Astrocyte of the spinal cord (primary cell): ENCODE data around the gene ITPKB.

ENCODE experiments used
- DNase-seq: peaks from one replicate; pipeline ENCODE4 v3.0.0; 2011; ENCODE audit warnings: low read depth, low spot score
- H3K4me3 ChIP-seq: 2 replicates; pipeline ENCODE4 v1.5.1; 2011; ENCODE audit warnings: low read depth, mild to moderate bottlenecking, low read length, moderate library complexity
- CTCF ChIP-seq: IDR thresholded peaks from 2 replicates; pipeline ENCODE4 v1.5.1; 2012; ENCODE audit warnings: low read depth, mild to moderate bottlenecking, low read length, inconsistent platforms
- in situ Hi-C: cut with HindIII; loops from 2 replicates; pipeline ENCODE4 v1.10.0; 2017; ENCODE audit warnings: low sequenced_read_pairs

Gene ITPKB

GRCh38 chr1:226664413-226665101 lies 74.5 kb downstream of the ITPKB start:
- TF ChIP-seq CTCF, result no peak
- peak; percentile 74 for DNase-seq
- H3K4me3 ChIP-seq, result no peak overlapping the region
- in situ Hi-C loops, result no loop called here

- in situ Hi-C loops, result no loop called here
- no peak for DNase-seq
Observed at GRCh38 chr1:226663327-226663704, 75.8 kb downstream of the ITPKB start.

GRCh38 chr1:226662642-226663326 lies 76.3 kb downstream of the ITPKB start:
- H3K4me3 ChIP-seq, result no peak overlapping the region
- DNase-seq, result peak; percentile 93
- in situ Hi-C loops, result no loop called here
- no peak for TF ChIP-seq CTCF

More at GRCh38 chr1:226663327-226663704, 75.8 kb downstream of the ITPKB start:
- TF ChIP-seq CTCF, result no peak
- no peak overlapping the region for H3K4me3 ChIP-seq

GRCh38 chr1:226661965-226662364 lies 77.1 kb downstream of the ITPKB start:
- TF ChIP-seq CTCF, result peak; percentile 16
- no peak for DNase-seq
- in situ Hi-C loops, result no loop called here
- H3K4me3 ChIP-seq, result no peak overlapping the region

- in situ Hi-C loops, result no loop called here
- no peak for DNase-seq
- no peak overlapping the region for H3K4me3 ChIP-seq
- TF ChIP-seq CTCF, result no peak
Observed at GRCh38 chr1:226661271-226661670, 77.8 kb downstream of the ITPKB start.

- no peak overlapping the region for H3K4me3 ChIP-seq
- in situ Hi-C loops, result no loop called here
- TF ChIP-seq CTCF, result no peak
- DNase-seq, result no peak
Observed at GRCh38 chr1:226660410-226661182, 78.5 kb downstream of the ITPKB start.
